Activated naive CD4-positive, alpha-beta T cell treated with anti-CD3 and anti-CD28 coated beads, Interleukin-2, amount 50 U/mL, for 16 hours (primary cell): ENCODE results near the gene ADGRG1.
A peak's percentile ranks its signal among the peaks of the same experiment; 100 is the strongest.
"Not testable (repeated sequence)": the region's sequence is repeated elsewhere in the genome, so short reads cannot be mapped to it uniquely, and the experiment has no call there.

Source experiments
- DNase-seq: peaks from one replicate; pipeline ENCODE4 v3.0.0-alpha.2; 2020

Gene ADGRG1

GRCh38 chr16:57628008-57628781 lies at the start of gene ADGRG1:
ADGRG1 (plus strand) TSS chr16:57628630; CDS start chr16:57650288, 21,658 bp downstream.
- DNase-seq = peak; percentile 54

DNA sequence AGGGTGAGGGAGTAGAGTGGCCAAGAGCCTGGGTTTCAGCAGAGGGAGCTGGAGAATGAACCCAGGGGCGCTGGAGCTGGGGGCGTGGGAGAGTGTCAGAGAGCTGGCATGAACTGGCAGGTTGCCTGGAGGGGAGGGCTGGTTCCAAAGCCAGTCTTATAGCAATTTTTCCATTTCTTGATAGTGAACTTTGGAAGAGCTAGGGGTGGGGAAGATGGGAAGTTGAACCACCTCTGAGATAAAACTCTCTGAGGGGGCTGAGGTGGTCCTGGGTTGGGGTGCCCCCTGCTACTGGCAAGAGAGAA lies 49.1 kb upstream of the ADGRG1 start:
- DNase-seq = no peak

DNA sequence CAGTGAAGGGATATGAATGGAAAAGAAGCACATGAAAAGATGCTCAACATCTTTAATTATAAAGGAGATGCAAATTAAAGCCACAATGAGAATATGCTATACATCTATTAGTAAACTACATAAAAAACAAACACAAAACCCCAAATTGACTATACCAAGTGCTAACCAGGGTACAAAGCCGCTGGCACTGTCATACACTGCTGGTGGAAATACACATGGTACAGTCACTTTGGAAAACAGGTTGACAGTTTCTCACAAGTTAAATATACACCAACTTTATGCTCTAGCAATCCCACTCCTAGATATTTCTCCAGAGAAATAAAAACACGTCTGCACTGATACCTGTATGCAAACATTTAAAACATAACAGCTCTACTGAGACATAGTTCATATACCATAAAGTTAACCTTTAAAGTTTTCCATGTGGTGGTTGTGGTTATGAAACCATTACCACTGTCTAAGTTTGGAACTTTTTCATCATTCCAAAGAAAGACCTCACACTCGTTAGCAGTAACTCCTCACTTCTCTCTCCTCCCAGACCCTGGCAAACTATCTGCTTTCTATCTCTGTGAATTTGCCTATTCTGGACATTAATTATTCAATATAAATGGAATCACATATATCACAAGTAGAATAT lies 43.3 kb upstream of the ADGRG1 start:
- DNase-seq = no peak

DNA sequence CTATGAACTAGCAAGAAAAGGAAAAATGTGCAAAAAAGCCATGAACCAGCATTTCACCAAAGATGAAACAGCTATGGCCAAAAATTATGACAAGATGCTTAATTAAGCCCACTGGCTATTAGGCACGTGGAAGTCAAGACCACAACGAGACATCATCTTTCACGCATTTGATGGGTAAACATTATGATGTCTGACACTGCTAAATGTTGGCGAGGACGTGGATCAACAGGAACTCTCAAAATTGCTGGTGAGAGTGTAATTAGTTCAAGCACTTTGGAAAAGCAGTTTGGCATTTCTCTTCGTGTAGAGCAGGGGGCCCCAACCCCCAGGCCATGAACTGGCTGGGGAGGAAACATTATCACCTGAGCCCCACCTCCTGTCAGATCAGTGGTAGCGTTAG lies 39.6 kb upstream of the ADGRG1 start:
- no peak for DNase-seq

- no peak for DNase-seq
Observed at GRCh38 chr16:57589374-57589773, 39.1 kb upstream of the ADGRG1 start.

- DNase-seq = no peak
Observed at GRCh38 chr16:57590654-57591085, 37.8 kb upstream of the ADGRG1 start.

GRCh38 chr16:57591086-57591869 lies 37.2 kb upstream of the ADGRG1 start:
- DNase-seq = peak; percentile 66

DNA sequence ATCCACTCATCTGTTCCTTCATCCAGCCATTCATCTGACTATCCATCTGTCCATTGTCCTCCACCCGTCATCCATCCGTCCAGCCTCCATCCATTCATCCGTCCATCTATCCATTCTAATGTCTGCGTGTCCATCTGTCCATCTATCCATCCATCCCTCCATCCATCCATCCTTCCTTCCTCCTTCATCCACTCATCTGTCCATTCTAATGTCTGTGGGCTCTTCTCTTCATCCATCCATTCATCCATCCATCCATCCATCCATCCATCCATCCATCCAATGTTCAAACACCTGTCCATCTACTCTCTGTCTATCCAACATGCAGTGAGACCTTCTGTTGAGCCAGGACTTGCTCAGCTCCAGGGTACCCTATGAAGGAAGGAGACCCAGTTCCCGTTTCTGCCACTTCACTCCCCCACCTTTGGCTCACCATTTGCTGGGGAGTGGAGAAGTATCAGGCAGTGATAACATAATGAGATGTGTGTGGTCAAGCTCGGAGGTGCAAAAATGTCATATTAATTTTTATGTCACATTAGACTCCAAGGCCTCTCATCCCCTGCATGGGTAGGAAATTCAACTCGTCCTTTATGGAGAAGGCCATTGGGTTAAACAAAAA lies 36.5 kb upstream of the ADGRG1 start:
- DNase-seq = no peak

- peak; percentile 49 for DNase-seq
Observed at GRCh38 chr16:57592591-57593003, 35.8 kb upstream of the ADGRG1 start.

DNA sequence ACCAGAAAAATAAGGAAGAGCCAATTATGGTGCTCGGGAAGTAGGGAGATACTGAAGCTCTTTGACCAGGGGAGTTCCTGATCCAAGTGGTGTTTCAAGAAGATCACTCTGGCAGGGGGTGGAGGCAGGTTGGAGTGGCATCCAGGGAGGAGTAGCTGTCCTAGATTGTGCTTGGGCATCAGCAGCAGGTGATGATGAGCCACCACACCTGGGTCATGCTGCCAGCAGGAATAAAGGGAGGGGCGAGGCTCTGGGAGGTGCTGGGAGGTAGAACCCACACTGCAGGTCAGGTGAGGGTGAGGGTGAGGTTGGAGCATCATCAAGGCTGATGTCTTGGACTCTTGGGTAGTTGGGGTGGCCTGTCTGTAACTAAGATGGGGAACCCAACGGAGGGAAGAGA lies 35.4 kb upstream of the ADGRG1 start:
- DNase-seq = no peak

DNA sequence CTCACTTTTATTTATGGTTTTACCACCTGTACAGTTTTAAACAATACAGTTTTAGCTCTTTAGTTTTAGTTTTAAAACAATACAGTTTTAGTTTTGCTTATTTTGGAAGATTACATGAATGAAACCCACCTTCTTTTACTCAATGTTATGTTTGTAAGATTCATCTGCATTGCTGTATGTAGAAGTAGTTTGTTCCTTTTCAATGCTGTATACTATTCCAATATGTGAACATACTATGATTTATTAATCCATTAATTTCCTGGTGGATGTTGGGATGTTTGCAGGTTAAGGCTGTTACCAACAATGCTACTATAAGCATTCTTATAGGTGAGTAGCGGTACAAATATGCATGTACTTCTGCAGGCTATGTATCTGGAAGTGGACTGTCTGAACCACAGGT lies 34.4 kb upstream of the ADGRG1 start:
- no peak for DNase-seq

GRCh38 chr16:57594531-57595031 lies 33.8 kb upstream of the ADGRG1 start:
- DNase-seq = no peak

GRCh38 chr16:57596234-57596633 lies 32.2 kb upstream of the ADGRG1 start:
- DNase-seq = not testable (repeated sequence)

GRCh38 chr16:57598437-57598836 lies 30.0 kb upstream of the ADGRG1 start:
- no peak for DNase-seq

GRCh38 chr16:57600048-57600835 lies 28.2 kb upstream of the ADGRG1 start:
- peak; percentile 41 for DNase-seq

GRCh38 chr16:57600952-57601580 lies 27.4 kb upstream of the ADGRG1 start:
- no peak for DNase-seq

- peak; percentile 51 for DNase-seq
Observed at GRCh38 chr16:57601801-57602478, 26.5 kb upstream of the ADGRG1 start.

DNA sequence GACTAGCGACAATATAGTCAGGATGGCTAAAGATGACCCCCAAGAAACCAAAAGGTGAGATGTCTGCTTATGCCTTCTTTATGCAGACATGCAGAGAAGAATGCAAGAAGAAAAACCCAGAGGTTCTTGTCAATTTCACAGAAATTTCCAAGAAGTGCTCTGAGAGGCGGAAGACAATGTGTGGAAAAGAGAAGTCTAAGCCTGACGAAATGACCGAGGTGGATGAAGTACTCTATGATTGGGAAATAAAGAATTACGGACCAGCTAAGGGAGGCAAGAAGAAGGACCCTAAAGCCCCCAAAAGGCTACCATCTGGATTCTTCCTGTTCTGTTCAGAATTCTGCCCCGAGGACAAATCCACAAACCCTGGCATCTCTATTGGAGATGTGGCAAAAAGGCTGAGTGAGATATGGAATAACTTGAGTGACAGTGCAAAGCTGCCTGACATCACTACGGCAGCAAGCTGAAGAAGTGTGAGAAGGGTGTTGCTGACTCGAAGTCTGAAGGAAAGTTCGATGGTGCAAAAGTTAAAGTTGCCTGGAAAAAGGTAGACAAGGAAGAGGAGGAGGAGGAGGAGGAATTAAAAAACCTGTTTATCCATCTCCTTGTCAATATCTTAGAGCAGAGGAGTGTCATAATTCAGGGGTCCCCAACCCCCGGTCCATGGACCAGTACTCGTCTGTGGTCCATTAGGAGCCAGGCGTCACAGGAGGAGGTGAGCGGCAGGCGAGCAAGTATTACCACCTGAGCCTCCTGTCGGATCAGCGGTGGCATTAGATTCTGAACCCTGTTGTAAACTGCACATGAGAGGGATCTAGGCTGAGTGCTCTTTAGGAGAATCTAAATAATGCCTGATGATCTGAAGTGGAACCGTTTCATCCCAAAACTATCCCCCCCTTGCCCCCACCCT lies 25.1 kb upstream of the ADGRG1 start:
- DNase-seq = no peak

GRCh38 chr16:57604177-57604576 lies 24.3 kb upstream of the ADGRG1 start:
- DNase-seq = no peak
